Lung (tissue), 12 donors: Measurements from ENCODE around the gene KLHL29. TPM values are rescaled to one million over a fixed set of nuclear protein-coding genes. Genes with fewer than 3 reads are reported as not detected.

Source experiments
- ATAC-seq: fragments of 200-7000 bp; cut with Tn5 transposase; one replicate; pipeline ENCODE4 v1.9.1; 2020; ENCODE audit warnings: moderate number of reproducible peaks; ENCODE audit not compliant: insufficient read depth, low FRiP score
- DNase-seq, 3 donors: peaks; one replicate each; pipeline ENCODE4 v3.0.0-alpha.2; 2013 to 2017
- H3K27ac ChIP-seq, 2 donors: one replicate each; pipeline ENCODE4 v1.5.1; 2013; ENCODE audit warnings: mild to moderate bottlenecking in 2 of 2, moderate library complexity in 2 of 2, control low read depth in 1 of 2, inconsistent platforms in 1 of 2, low read depth in 1 of 2, low read length in 1 of 2
- H3K27me3 ChIP-seq, 3 donors: one replicate each; pipeline ENCODE4 v1.5.1; 2013; ENCODE audit warnings: low read length in 2 of 3; ENCODE audit not compliant: control insufficient read depth in 3 of 3, insufficient read depth in 3 of 3
- H3K36me3 ChIP-seq, 4 donors: one replicate each; pipeline ENCODE4 v1.5.1; 2013; ENCODE audit warnings: low read length in 4 of 4, mild to moderate bottlenecking in 1 of 4, moderate library complexity in 1 of 4; ENCODE audit not compliant: control insufficient read depth in 4 of 4, insufficient read depth in 4 of 4
- H3K4me1 ChIP-seq, 5 donors: one replicate each; pipeline ENCODE4 v1.5.1; 2013; ENCODE audit warnings: low read length in 5 of 5, mild to moderate bottlenecking in 2 of 5, moderate library complexity in 1 of 5; ENCODE audit not compliant: control insufficient read depth in 5 of 5, insufficient read depth in 5 of 5
- H3K4me3 ChIP-seq: one replicate; pipeline ENCODE4 v1.5.1; 2013; ENCODE audit warnings: mild to moderate bottlenecking, control low read depth, moderate library complexity
- H3K9ac ChIP-seq, 2 donors: one replicate each; pipeline ENCODE4 v1.5.1; 2013; ENCODE audit warnings: low read length in 2 of 2, control low read depth in 1 of 2; ENCODE audit not compliant: insufficient read depth in 1 of 2
- H3K9me3 ChIP-seq, 4 donors: one replicate each; pipeline ENCODE4 v1.5.1; 2013; ENCODE audit warnings: low read length in 3 of 4, mild to moderate bottlenecking in 1 of 4, moderate library complexity in 1 of 4; ENCODE audit not compliant: control insufficient read depth in 4 of 4, insufficient read depth in 3 of 4
- whole genome bisulfite sequencing, 2 donors: extraction: QIAGEN DNeasy Blood & Tissue Kit; methylation state at CpG; one replicate each; pipeline ENCODE4 v1.1.7; 2013; 5-methylcytosine and 5-hydroxymethylcytosine counted together
- polyA plus RNA-seq, 2 donors: library from polyadenylated mRNA; stranded (reverse); fragments of 200-250 nt; gene quantifications; one replicate each; pipeline ENCODE4 v1.2.1, GENCODE V29; 2013
- total RNA-seq, 2 donors: library from RNA; depleted of rRNA in 1 of 2; stranded (reverse); fragments of >200 nt in 1 of 2; gene quantifications; one replicate each; pipeline ENCODE4 v1.2.1, GENCODE V29; 2014 to 2021
- TF ChIP-seq, protein P1 (sequence below): IDR thresholded peaks from 2 replicates; pipeline ENCODE4 v1.5.1; 2012; ENCODE audit warnings: mild to moderate bottlenecking; ENCODE audit errors: control extremely low read depth, extremely low read depth
- donor health status: control.
- donor health status: control.
- donor health status: Bipolar disorder and iron deficiency.
- donor health status: healthy.
- donor health status: DM: yes; HTN: yes; CAD: no.

KLHL29 gene
- total and polyA plus RNA-seq, 4 donors, result 2.7 to 16.2 (median 3.5) TPM

DNA sequence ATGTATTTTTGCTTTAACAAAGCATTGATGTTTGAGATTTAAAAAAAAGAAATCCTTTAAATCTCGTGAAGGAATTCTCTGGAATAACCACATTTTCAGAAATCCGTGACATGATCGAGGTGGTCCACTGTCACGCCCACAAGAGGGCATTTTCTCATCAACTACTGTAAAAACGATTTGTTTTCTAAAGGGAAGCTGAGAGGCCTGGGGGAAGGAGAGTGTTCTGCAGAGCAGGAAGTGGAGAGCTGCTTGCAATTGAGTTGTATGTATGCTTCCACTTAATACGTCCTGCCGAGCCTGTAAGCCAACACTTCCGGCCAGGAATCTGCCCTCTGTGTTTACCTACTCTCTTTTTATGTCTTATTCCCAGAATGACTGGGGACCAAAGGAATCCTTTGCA, 19.4 kb downstream of the KLHL29 start:
- Histone ChIP-seq H3K4me1 (peaks cover 0 to 16% (median 7%) of the 10 kb centered on the region in 5 donors), H3K4me3 (no peak overlapping the region), H3K9ac (peak overlapping the region in 1 of 2 donors; percentile 64), H3K9me3 (no peaks in the 10 kb centered on the region), H3K27me3 (no peaks in the 10 kb centered on the region), H3K36me3 (no peaks in the 10 kb centered on the region), H3K27ac (peak overlapping the region in 1 of 2 donors; percentile 39)
- ATAC-seq (peak; percentile 54), DNase-seq (peak; percentile 72 to 91 (median 84))
- 0 to 3% methylated on average over 8 of the region's 8 CpGs for WGBS, 2 donors
- TF ChIP-seq, protein P1, sequence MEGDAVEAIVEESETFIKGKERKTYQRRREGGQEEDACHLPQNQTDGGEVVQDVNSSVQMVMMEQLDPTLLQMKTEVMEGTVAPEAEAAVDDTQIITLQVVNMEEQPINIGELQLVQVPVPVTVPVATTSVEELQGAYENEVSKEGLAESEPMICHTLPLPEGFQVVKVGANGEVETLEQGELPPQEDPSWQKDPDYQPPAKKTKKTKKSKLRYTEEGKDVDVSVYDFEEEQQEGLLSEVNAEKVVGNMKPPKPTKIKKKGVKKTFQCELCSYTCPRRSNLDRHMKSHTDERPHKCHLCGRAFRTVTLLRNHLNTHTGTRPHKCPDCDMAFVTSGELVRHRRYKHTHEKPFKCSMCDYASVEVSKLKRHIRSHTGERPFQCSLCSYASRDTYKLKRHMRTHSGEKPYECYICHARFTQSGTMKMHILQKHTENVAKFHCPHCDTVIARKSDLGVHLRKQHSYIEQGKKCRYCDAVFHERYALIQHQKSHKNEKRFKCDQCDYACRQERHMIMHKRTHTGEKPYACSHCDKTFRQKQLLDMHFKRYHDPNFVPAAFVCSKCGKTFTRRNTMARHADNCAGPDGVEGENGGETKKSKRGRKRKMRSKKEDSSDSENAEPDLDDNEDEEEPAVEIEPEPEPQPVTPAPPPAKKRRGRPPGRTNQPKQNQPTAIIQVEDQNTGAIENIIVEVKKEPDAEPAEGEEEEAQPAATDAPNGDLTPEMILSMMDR, result no peak

DNA sequence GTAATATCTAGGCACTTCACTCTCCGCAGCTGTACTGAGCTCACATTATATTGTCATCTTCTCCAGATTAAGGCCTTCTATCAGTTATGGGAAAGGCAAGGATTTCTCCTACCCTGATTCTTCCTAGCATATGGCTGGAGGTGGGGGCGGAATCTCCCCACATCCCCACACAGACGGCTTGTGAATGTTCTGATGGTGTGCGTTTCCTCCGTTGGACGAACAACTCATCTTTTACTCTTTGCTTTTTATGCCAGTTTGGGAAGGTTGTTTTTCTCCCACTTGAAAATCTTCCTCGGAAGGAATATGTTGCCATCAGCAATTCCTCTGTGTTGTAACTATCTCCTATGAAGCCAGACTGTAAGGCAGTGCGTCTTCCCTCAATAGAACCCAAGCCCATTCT, 24.3 kb downstream of the KLHL29 start:
- Histone ChIP-seq H3K9me3 (no peaks in the 10 kb centered on the region), H3K4me1 (peaks cover 0 to 10% (median 4%) of the 10 kb centered on the region in 5 donors), H3K4me3 (no peak overlapping the region), H3K27ac (no peak overlapping the region), H3K27me3 (no peaks in the 10 kb centered on the region), H3K36me3 (no peaks in the 10 kb centered on the region), H3K9ac (no peak overlapping the region)
- TF ChIP-seq, protein P1, result no peak
- ATAC-seq (no peak), DNase-seq (no peak)
- 96% methylated on average over 8 of the region's 8 CpGs for WGBS, 2 donors

DNA sequence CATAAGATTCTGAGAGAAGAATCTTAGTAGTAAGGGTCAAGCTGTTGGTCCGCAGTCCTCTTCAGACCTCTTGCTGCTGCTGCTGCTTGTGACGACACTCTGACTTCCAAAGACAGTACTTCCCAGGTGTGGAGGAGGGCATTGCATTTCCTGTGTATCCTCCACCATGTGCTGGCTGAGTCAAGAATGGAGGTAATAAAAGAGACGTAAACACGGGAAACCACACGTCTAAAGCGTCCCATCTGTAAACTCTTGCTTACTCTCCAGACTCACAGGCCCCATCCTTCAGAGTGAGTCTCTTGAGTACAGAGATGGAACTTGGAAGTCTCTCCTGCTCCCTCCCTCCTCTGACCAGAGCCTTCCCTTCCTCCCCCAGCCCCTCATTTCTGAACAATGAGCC, 25.6 kb downstream of the KLHL29 start:
- no peak overlapping the region for H3K9ac ChIP-seq
- 79 to 80% methylated on average over 6 of the region's 6 CpGs for WGBS, 2 donors
- H3K4me1 ChIP-seq, result peaks cover 0 to 10% (median 0%) of the 10 kb centered on the region in 5 donors
- TF ChIP-seq, protein P1, result no peak
- ATAC-seq, result no peak
- H3K4me3 ChIP-seq, result no peak overlapping the region
- H3K27me3 ChIP-seq, result no peaks in the 10 kb centered on the region
- no peaks in the 10 kb centered on the region for H3K36me3 ChIP-seq
- no peaks in the 10 kb centered on the region for H3K9me3 ChIP-seq
- no peak for DNase-seq
- no peak overlapping the region for H3K27ac ChIP-seq

DNA sequence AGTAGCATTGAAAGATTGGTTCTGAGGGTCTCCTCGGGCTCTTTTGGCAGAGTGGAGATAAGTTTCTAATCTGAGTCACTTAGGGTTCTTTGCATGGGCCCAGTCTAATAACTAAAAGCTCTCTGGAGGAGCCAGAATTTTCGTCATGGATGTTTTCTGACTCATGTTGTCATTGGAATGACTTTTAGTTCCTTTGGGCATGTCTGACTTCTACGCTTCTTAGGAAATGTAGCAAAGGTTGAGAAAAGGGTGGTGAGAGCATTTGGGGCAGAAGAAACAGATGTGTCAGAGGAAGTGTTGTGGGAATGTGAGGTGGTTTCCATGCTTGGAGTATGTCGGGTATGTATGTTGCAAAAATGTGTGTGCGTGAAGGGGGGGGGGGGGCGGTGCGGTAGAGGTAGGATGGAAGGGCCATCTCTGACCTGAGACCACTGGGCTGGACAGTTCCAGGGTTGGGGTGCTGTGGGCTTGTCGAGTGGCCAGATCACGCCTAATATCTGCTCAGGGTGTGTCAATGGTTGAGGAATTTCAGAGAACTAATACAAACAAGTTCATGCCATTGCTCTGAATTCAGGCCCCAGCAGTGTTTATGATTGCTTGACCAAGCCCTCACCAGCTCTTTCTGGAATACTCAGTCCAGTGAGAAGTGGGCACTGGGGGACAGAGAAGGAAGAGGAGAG, 26.9 kb downstream of the KLHL29 start:
- no peaks in the 10 kb centered on the region for H3K27me3 ChIP-seq
- peaks cover 0 to 10% (median 0%) of the 10 kb centered on the region in 5 donors for H3K4me1 ChIP-seq
- peak overlapping the region in 1 of 2 donors; percentile 13 for H3K27ac ChIP-seq
- ATAC-seq (no peak), DNase-seq (no peak)
- H3K36me3 ChIP-seq, result no peaks in the 10 kb centered on the region
- TF ChIP-seq, protein P1, result no peak
- 79 to 83% methylated on average over 9 of the region's 9 CpGs for WGBS, 2 donors
- H3K9me3 ChIP-seq, result no peaks in the 10 kb centered on the region
- H3K4me3 ChIP-seq, result no peak overlapping the region
- no peak overlapping the region for H3K9ac ChIP-seq
